Measurements from ENCODE around the gene METTL2B. TPM values are rescaled to one million over a fixed set of nuclear protein-coding genes. Genes with fewer than 3 reads are reported as not detected.

METTL2B gene
- total and polyA plus RNA-seq, 12 donors, result 10.0 to 24.2 (median 19.4) TPM

DNA sequence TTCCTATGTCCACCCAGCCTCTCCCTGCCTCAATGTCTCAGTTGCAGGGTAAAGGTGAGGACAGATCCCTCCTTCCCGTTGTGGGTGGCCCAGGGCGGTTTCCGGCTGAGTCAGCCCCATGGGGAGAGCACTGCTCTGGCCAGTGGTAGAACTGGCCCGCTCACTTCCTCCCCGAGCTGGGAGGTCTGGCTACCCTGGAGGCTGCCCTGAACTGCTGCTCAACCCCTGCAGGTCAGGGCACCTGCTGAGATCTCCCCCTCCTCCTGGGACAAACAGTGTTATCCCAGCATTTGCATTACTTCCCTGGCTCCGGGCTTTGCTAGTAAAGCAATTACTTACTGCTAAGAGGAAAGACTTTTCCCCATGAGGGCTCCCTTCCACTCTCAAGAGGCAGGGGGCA, 45.3 kb upstream of the METTL2B start:
- no peak for DNase-seq
- 44 to 67% methylated on average over 6 of the region's 6 CpGs for WGBS, 2 donors
- peaks cover 0 to 7% (median 0%) of the 10 kb centered on the region in 9 donors for H3K4me1 ChIP-seq
- peak in 3 of 8 donors; percentile 42 to 82 (median 44) for ATAC-seq
- TF ChIP-seq, protein P1, sequence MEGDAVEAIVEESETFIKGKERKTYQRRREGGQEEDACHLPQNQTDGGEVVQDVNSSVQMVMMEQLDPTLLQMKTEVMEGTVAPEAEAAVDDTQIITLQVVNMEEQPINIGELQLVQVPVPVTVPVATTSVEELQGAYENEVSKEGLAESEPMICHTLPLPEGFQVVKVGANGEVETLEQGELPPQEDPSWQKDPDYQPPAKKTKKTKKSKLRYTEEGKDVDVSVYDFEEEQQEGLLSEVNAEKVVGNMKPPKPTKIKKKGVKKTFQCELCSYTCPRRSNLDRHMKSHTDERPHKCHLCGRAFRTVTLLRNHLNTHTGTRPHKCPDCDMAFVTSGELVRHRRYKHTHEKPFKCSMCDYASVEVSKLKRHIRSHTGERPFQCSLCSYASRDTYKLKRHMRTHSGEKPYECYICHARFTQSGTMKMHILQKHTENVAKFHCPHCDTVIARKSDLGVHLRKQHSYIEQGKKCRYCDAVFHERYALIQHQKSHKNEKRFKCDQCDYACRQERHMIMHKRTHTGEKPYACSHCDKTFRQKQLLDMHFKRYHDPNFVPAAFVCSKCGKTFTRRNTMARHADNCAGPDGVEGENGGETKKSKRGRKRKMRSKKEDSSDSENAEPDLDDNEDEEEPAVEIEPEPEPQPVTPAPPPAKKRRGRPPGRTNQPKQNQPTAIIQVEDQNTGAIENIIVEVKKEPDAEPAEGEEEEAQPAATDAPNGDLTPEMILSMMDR (IDR thresholded peaks at IDR 0.05), result no peak
- no peaks in the 10 kb centered on the region for H3K9me3 ChIP-seq
- no peak overlapping the region for H3K27ac ChIP-seq
- H3K4me3 ChIP-seq, result no peak overlapping the region
- no peaks in the 10 kb centered on the region for H3K36me3 ChIP-seq
- intact Hi-C loops (cut with DNase I), result no loop called here
- no peaks in the 10 kb centered on the region for H3K27me3 ChIP-seq

DNA sequence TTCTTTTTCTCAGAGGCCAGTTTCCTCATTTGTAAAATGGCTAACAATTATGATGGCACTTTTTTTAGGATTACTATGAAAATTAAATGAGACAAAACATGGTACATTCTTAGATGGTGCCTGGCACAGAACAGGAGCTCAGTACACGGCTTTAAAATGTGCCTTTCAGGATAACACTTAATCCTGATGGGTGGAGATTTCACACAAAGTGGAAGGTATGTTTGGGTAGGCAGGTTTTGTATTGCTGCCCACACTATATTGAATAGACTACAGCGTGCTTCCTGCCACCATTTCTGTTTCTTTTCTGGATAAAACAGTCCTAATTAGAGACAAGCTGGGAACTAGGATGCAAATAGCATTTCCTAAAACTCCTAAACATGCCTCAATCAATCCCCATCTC, 44.8 kb upstream of the METTL2B start:
- TF ChIP-seq, protein P1 (IDR thresholded peaks at IDR 0.05), result no peak
- H3K27ac ChIP-seq, result no peak overlapping the region
- 81 to 82% methylated on average over 2 of the region's 2 CpGs for WGBS, 2 donors
- H3K9me3 ChIP-seq, result no peaks in the 10 kb centered on the region
- no peaks in the 10 kb centered on the region for H3K36me3 ChIP-seq
- ATAC-seq, result no peak
- no peaks in the 10 kb centered on the region for H3K27me3 ChIP-seq
- intact Hi-C loops (cut with DNase I), result no loop called here
- no peak for DNase-seq
- peaks cover 0 to 7% (median 0%) of the 10 kb centered on the region in 9 donors for H3K4me1 ChIP-seq
- no peak overlapping the region for H3K4me3 ChIP-seq

DNA sequence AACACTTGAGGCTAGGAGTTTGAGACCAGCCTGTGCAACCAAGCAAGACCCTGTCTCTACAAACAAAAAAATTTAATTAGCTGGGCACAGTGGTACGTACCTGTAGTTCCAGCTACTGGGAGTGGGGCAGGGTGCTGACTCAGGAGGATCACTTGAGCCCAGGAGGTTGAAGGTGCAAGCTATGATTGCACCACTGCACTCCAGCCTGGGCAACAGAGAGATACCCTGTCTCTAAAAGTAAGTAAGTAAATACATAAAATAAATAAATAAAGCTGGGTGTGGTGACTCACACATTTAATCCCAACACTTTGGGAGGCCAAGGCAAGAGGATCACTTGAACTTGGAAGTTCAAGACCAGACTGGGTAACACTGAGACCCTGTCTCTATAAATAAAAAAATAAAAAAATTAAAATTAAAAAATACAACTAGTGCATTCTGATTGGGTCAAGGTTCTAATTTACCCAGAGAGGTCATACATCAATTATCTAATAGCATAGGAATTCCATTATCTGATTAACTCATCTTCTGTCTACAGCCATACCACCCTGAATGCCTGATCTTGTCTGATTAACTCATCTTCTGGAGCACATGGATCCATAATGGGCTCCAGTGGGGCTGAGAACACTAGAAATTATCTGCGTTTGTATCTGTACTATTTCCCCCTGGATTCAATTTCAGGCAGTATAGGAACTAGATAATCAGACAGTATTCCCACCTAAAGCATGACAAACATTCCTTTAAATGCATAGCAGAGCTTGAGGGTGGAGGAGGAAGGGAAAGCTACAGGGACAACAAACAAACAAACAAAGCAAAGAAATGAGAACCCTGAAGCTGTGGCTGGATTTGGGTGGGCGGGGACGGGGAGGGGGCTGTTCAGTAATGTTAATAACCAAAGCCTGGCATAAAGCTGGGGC, 41.9 kb upstream of the METTL2B start:
- Histone ChIP-seq H3K4me1 (peaks cover 0 to 16% (median 0%) of the 10 kb centered on the region in 9 donors), H3K27me3 (no peaks in the 10 kb centered on the region), H3K4me3 (no peak overlapping the region), H3K27ac (no peak overlapping the region), H3K9me3 (no peaks in the 10 kb centered on the region), H3K36me3 (no peaks in the 10 kb centered on the region)
- no peak for ATAC-seq
- TF ChIP-seq, protein P1 (IDR thresholded peaks at IDR 0.05), result no peak
- no peak for DNase-seq
- intact Hi-C loops (cut with DNase I), result no loop called here
- 77 to 81% methylated on average over 4 of the region's 4 CpGs for WGBS, 2 donors

GRCh38 chr7:128435327-128435686, 41.2 kb upstream of the METTL2B start:
- H3K4me1 ChIP-seq, result peaks cover 0 to 16% (median 0%) of the 10 kb centered on the region in 9 donors
- no peak overlapping the region for H3K4me3 ChIP-seq
- DNase-seq (no peak), ATAC-seq (no peak)
- H3K27ac ChIP-seq, result no peak overlapping the region
- intact Hi-C loops (cut with DNase I), result no loop called here
- no peaks in the 10 kb centered on the region for H3K9me3 ChIP-seq
- TF ChIP-seq, protein P1 (IDR thresholded peaks at IDR 0.05), result no peak
- H3K36me3 ChIP-seq, result no peaks in the 10 kb centered on the region
- WGBS, 2 donors, result 70 to 76% methylated on average over 3 of the region's 3 CpGs
- no peaks in the 10 kb centered on the region for H3K27me3 ChIP-seq

All from heart right ventricle (tissue), 16 donors.